Endothelial cell of umbilical vein (primary cell): ENCODE measurements around the gene CST8. TPM values are rescaled to one million over a fixed set of nuclear protein-coding genes. Genes with fewer than 3 reads are reported as not detected.

Experiments
- BruUV-seq: library from RNA; stranded (reverse); fragments of 400-500 nt; replicated peaks from 2 replicates; lab custom pipeline; 2021; lab: Mats Ljungman, UMichigan
- CTCF ChIA-PET: fragments of 300-600, 350-600 bp; sonication (Branson Sonifier 250); formaldehyde crosslinking; loops from one replicate; lab custom pipeline; 2021; ENCODE audit warnings: antibody characterized with exemption, inconsistent platforms; lab: Charles Lee
- POLR2A ChIA-PET: fragments of 300-600, 350-600 bp; sonication (Branson Sonifier 250); formaldehyde crosslinking; loops from one replicate; lab custom pipeline; 2021; ENCODE audit warnings: antibody characterized with exemption, inconsistent platforms; lab: Charles Lee
- DNase-seq: peaks from one replicate; pipeline ENCODE4 v3.0.0-alpha.2; 2011; ENCODE audit warnings: low read depth, low spot score
- FAIRE-seq: peaks from 2 replicates; lab custom pipeline; 2011; peaks lifted over from hg19 to GRCh38; lab: Jason Lieb, UNC
- H2AFZ ChIP-seq: 2 replicates; pipeline ENCODE4 v1.6.0; 2012; ENCODE audit warnings: low read depth, low read length, control low read depth, inconsistent platforms
- H3K27ac ChIP-seq: 2 replicates; pipeline ENCODE4 v1.5.1; 2011; ENCODE audit warnings: low read depth, mild to moderate bottlenecking, control low read depth, low read length, moderate library complexity; ENCODE audit not compliant: insufficient read depth
- H3K27me3 ChIP-seq, 2 experiments: 2 replicates each; pipeline versions ENCODE4 v1.6.0 to v1.6.1; 2011; ENCODE audit warnings: low read length in 2 of 2, mixed read lengths in 1 of 2; ENCODE audit not compliant: control insufficient read depth in 2 of 2, insufficient read depth in 2 of 2
- H3K36me3 ChIP-seq, 2 experiments: 2 replicates in 1 of 2; 3 replicates in 1 of 2; pipeline ENCODE4 v1.5.1; 2011; ENCODE audit warnings: low read length in 2 of 2, mild to moderate bottlenecking in 1 of 2, moderate library complexity in 1 of 2; ENCODE audit not compliant: control insufficient read depth in 2 of 2, insufficient read depth in 2 of 2; ENCODE audit errors: extremely low read depth in 1 of 2
- H3K4me1 ChIP-seq: 3 replicates; pipeline ENCODE4 v1.5.1; 2011; ENCODE audit warnings: mild to moderate bottlenecking, low read length; ENCODE audit not compliant: control insufficient read depth, insufficient read depth; ENCODE audit errors: extremely low read depth
- H3K4me2 ChIP-seq: 2 replicates; pipeline ENCODE4 v1.6.1; 2011; ENCODE audit warnings: low read length, control low read depth, mixed read lengths; ENCODE audit not compliant: insufficient read depth
- H3K4me3 ChIP-seq, 3 experiments: fragments of 200-600 bp in 1 of 3; sonication (generic), shearing (Covaris generic) in 1 of 3; replicated peaks in 1 of 3; 2 replicates each; pipeline ENCODE4 v1.5.1; 2011 to 2016; ENCODE audit warnings: control low read depth in 3 of 3, low read length in 3 of 3, mild to moderate bottlenecking in 2 of 3, inconsistent platforms in 1 of 3, low read depth in 1 of 3, moderate library complexity in 1 of 3; ENCODE audit not compliant: insufficient read depth in 1 of 3
- H3K79me2 ChIP-seq: 2 replicates; pipeline ENCODE4 v1.6.0; 2012; ENCODE audit warnings: low read length, inconsistent platforms; ENCODE audit not compliant: control insufficient read depth, insufficient read depth
- H3K9ac ChIP-seq: replicated peaks from 2 replicates; pipeline ENCODE3; 2011; ENCODE audit warnings: low read length, control low read depth; ENCODE audit not compliant: insufficient read depth; ENCODE audit errors: extremely low read depth
- H3K9me1 ChIP-seq: replicated peaks from 3 replicates; pipeline ENCODE4 v1.6.0; 2011; ENCODE audit warnings: mild to moderate bottlenecking, low read length; ENCODE audit not compliant: control insufficient read depth, insufficient read depth; ENCODE audit errors: extremely low read depth
- H3K9me3 ChIP-seq: replicated peaks from 2 replicates; pipeline ENCODE4 v1.5.1; 2012; ENCODE audit warnings: low read length, inconsistent platforms; ENCODE audit not compliant: control insufficient read depth, insufficient read depth
- H4K20me1 ChIP-seq: replicated peaks from 2 replicates; pipeline ENCODE3; 2011; ENCODE audit warnings: mild to moderate bottlenecking, low read length; ENCODE audit not compliant: control insufficient read depth, insufficient read depth; ENCODE audit errors: extremely low read depth
- CTCF ChIP-seq, 2 donors: IDR thresholded peaks; 1 replicate in 1 of 2; 2 replicates in 1 of 2; pipeline ENCODE4 v1.5.1; 2011; ENCODE audit warnings: low read length in 2 of 2, mild to moderate bottlenecking in 2 of 2, moderate library complexity in 2 of 2, control low read depth in 1 of 2, inconsistent platforms in 1 of 2, low read depth in 1 of 2; ENCODE audit not compliant: insufficient read depth in 1 of 2; ENCODE audit errors: extremely low read depth in 1 of 2
- EZH2 ChIP-seq: IDR thresholded peaks from 2 replicates; pipeline ENCODE4 v1.6.1; 2012; ENCODE audit warnings: borderline replicate concordance, low read depth, mild to moderate bottlenecking, moderate library complexity, low read length, inconsistent platforms; ENCODE audit not compliant: severe bottlenecking
- FOS ChIP-seq: IDR thresholded peaks from 2 replicates; pipeline ENCODE4 v1.6.1; 2011; ENCODE audit warnings: mild to moderate bottlenecking, low read length, moderate library complexity, borderline replicate concordance; ENCODE audit not compliant: insufficient read depth
- GATA2 ChIP-seq: IDR thresholded peaks from 2 replicates; pipeline ENCODE4 v1.7.0; 2011; ENCODE audit warnings: low read depth, mild to moderate bottlenecking, moderate library complexity, mixed read lengths, low read length; ENCODE audit not compliant: insufficient read length, insufficient read depth
- JUN ChIP-seq: IDR thresholded peaks from 2 replicates; pipeline ENCODE4 v1.6.1; 2011; ENCODE audit warnings: borderline replicate concordance, low read depth; ENCODE audit not compliant: insufficient read length, insufficient read depth
- MAX ChIP-seq: IDR thresholded peaks from 2 replicates; pipeline ENCODE4 v1.6.1; 2011; ENCODE audit not compliant: insufficient read depth, insufficient read length
- MYC ChIP-seq: IDR thresholded peaks from one replicate; pipeline ENCODE4 v1.6.1; 2011; ENCODE audit warnings: mild to moderate bottlenecking, low read depth, low read length
- POLR2A ChIP-seq: IDR thresholded peaks from 2 replicates; pipeline ENCODE4 v1.6.1; 2012; ENCODE audit warnings: low read depth, mild to moderate bottlenecking, control low read depth, low read length
- POLR2AphosphoS5 ChIP-seq: IDR thresholded peaks from 2 replicates; pipeline ENCODE4 v1.6.1; 2012; ENCODE audit warnings: low read depth, mild to moderate bottlenecking, control low read depth, low read length, moderate library complexity; ENCODE audit not compliant: insufficient read depth
- dilution Hi-C: fragments of 300-500 bp; cut with MboI; formaldehyde crosslinking; loops from one replicate; pipeline ENCODE4 v1.15.0; 2019; ENCODE audit warnings: low sequenced_read_pairs; ENCODE audit not compliant: extremely low pct_ligation_motif_present
- intact Hi-C: fragments of 100-400 bp; cut with micrococcal nuclease; formaldehyde crosslinking; loops from one replicate; pipeline ENCODE4 v1.10.0; 2022
- polyA plus RNA-seq, 4 experiments: library from polyadenylated mRNA; depleted of rRNA in 3 of 4; stranded (reverse) in 3 of 4; unstranded in 1 of 4; fragments of >200 nt; gene quantifications; 2 replicates each; pipeline versions ENCODE4 v1.2.1 to v1.2.3, GENCODE V29; 2011 to 2012; ENCODE audit warnings: missing spikeins in 1 of 4
- total RNA-seq: library from RNA; stranded (reverse); gene quantifications from 2 replicates; pipeline ENCODE4 v1.2.3, GENCODE V29; 2021

The CST8 gene
- total and polyA plus RNA-seq, 2 donors (not counting 3 experiments of a cell fraction or from before 2014, with no cell fraction given) = not detected

- intact Hi-C loops (no loop called here), dilution Hi-C loops (no loop called here)
- CTCF ChIA-PET = interaction anchor here (1.0 kb wide), 1 partner anchor 20 kb away, joined by 4 read pairs; no protein-coding TSS in a partner anchor
- BruUV-seq = no TSS peak
- TF ChIP-seq CTCF (IDR thresholded peaks at IDR 0.05; ENCODE audit: extremely low read depth in 1 of 2, insufficient read depth in 1 of 2, low read depth in 1 of 2, low read length in 2 of 2) (no peak), FOS (no peak), JUN (no peak), POLR2AphosphoS5 (no peak), POLR2A (no peak), MYC (no peak), EZH2 (no peak), GATA2 (no peak), MAX (no peak)
- Histone ChIP-seq H3K27ac (no peak overlapping the region), H3K4me2 (no peak overlapping the region), H3K4me1 (no peaks in the 10 kb centered on the region), H3K27me3 (no peaks in the 10 kb centered on the region), H3K9ac (no peak overlapping the region), H3K36me3 (no peaks in the 10 kb centered on the region), H2AFZ (no peak overlapping the region), H3K9me3 (no peaks in the 10 kb centered on the region), H3K9me1 (no peaks in the 10 kb centered on the region), H3K79me2 (no peaks in the 10 kb centered on the region), H3K4me3 (no peak overlapping the region), H4K20me1 (no peaks in the 10 kb centered on the region)
- DNase-seq = no peak
- FAIRE-seq = no peak
- POLR2A ChIA-PET = no interaction called here
Measured at GRCh38 chr20:23515250-23515939, 24.5 kb downstream of the CST8 start.
